Lower lobe of right lung (tissue), 2 donors: ENCODE measurements around the gene ADAM15. TPM values are rescaled to one million over a fixed set of nuclear protein-coding genes. Genes with fewer than 3 reads are reported as not detected.

Experiments used
- ATAC-seq, 2 donors: fragments of 200-7000 bp; cut with Tn5 transposase; one replicate each; pipeline ENCODE4 v1.9.1; 2020 to 2022; ENCODE audit warnings: mild to moderate bottlenecking in 2 of 2, moderate library complexity in 2 of 2
- DNase-seq: peaks from one replicate; pipeline ENCODE4 v3.0.0-alpha.2; 2020
- H3K27ac ChIP-seq: fragments of 200-600 bp; one replicate; pipeline ENCODE4 v1.8.0; 2022
- H3K27me3 ChIP-seq: fragments of 200-600 bp; one replicate; pipeline ENCODE4 v1.8.0; 2022; ENCODE audit warnings: low read depth
- H3K36me3 ChIP-seq: fragments of 200-600 bp; one replicate; pipeline ENCODE4 v1.8.0; 2022; ENCODE audit warnings: mild to moderate bottlenecking
- H3K4me1 ChIP-seq: fragments of 200-600 bp; one replicate; pipeline ENCODE4 v1.8.0; 2022
- H3K4me3 ChIP-seq: fragments of 200-600 bp; one replicate; pipeline ENCODE4 v1.8.0; 2022; ENCODE audit warnings: mild to moderate bottlenecking
- H3K9me3 ChIP-seq: fragments of 200-600 bp; one replicate; pipeline ENCODE4 v1.8.0; 2022
- CTCF ChIP-seq: fragments of 200-600 bp; IDR thresholded peaks from one replicate; pipeline ENCODE4 v1.8.0; 2022; ENCODE audit warnings: antibody characterized with exemption, mild to moderate bottlenecking
- intact Hi-C: fragments of 100-400 bp; cut with DNase I; formaldehyde crosslinking; loops from one replicate; pipeline ENCODE4 v1.11.0; 2022
- total RNA-seq: library from RNA; stranded (reverse); fragmentation: NEBNext Ultra II Directional; extraction: Animal tissue kit (Norgen Biotek cat#: 25700); gene quantifications from one replicate; pipeline ENCODE4 v1.2.1, GENCODE V29; 2021
- donor health status: DM: no; HTN: yes; CAD: no; lungs with severe emphysema.

ADAM15 gene
- total RNA-seq, 1 donor from 2014 or later = 121 TPM

DNA sequence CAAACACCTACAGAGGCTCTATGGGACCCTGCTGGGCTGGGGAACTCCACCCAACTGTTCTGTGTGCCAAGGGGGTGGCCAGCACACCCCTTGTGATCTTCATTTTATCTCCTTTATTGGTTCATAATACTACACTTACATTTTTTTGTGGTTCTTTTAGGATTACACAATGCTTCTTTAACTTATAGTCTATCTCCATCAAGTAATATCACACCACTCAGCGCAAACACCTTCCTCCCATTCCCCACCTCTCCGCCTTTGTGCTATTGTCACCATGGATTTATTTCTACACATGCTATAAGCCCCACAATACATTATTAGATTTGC, 43.5 kb downstream of the ADAM15 start:
- no peaks in the 10 kb centered on the region for H3K9me3 ChIP-seq
- peaks cover 22% of the 10 kb centered on the region for H3K4me1 ChIP-seq
- H3K27ac ChIP-seq = peak overlapping the region; percentile 63
- no peak for DNase-seq
- no peaks in the 10 kb centered on the region for H3K36me3 ChIP-seq
- ATAC-seq = no peak
- no peaks in the 10 kb centered on the region for H3K27me3 ChIP-seq
- H3K4me3 ChIP-seq = no peak overlapping the region
- no peak for TF ChIP-seq CTCF
- intact Hi-C loops = loop anchor here (5.0 kb wide), 1 partner anchor 73 kb away; no protein-coding TSS in a partner anchor

- no peaks in the 10 kb centered on the region for H3K36me3 ChIP-seq
- intact Hi-C loops = no loop called here
- ATAC-seq = no peak
- TF ChIP-seq CTCF = no peak
- DNase-seq = no peak
- H3K4me1 ChIP-seq = peaks cover 17% of the 10 kb centered on the region
- H3K27me3 ChIP-seq = no peaks in the 10 kb centered on the region
- H3K9me3 ChIP-seq = no peaks in the 10 kb centered on the region
- no peak overlapping the region for H3K4me3 ChIP-seq
- H3K27ac ChIP-seq = no peak overlapping the region
Observed at GRCh38 chr1:155099331-155099730, 48.2 kb downstream of the ADAM15 start.

DNA sequence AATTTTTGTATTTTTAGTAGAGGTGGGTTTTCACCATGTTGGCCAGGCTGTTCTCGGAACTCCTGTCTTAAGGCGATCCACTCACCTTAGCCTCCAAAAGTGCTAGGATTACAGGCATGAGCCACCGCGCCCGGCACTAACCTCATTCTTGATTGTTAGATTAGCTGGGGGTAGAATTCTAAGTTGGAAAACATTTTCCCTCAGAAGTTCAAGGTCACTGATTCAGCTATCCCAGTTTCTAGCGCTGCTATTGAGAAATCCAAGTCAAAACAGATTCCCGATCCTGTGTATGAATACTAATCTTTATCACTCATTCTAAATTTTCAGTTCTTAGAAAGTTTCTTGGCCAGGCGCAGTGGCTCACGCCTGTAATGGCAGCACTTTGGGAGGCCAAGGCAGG, 52.2 kb downstream of the ADAM15 start:
- no peak for TF ChIP-seq CTCF
- Histone ChIP-seq H3K4me3 (no peak overlapping the region), H3K36me3 (no peaks in the 10 kb centered on the region), H3K27ac (no peak overlapping the region), H3K27me3 (no peaks in the 10 kb centered on the region), H3K9me3 (no peaks in the 10 kb centered on the region), H3K4me1 (peaks cover 11% of the 10 kb centered on the region)
- intact Hi-C loops = no loop called here
- DNase-seq (no peak), ATAC-seq (no peak)

GRCh38 chr1:155104605-155105534, 53.8 kb downstream of the ADAM15 start:
- ATAC-seq = peak; percentile 47 to 57
- peak overlapping the region; percentile 47 for H3K27ac ChIP-seq
- no peak for DNase-seq
- H3K27me3 ChIP-seq = no peaks in the 10 kb centered on the region
- H3K4me1 ChIP-seq = peaks cover 11% of the 10 kb centered on the region
- no peaks in the 10 kb centered on the region for H3K36me3 ChIP-seq
- intact Hi-C loops = no loop called here
- no peaks in the 10 kb centered on the region for H3K9me3 ChIP-seq
- no peak for TF ChIP-seq CTCF
- H3K4me3 ChIP-seq = no peak overlapping the region

GRCh38 chr1:155105604-155106011, 54.5 kb downstream of the ADAM15 start:
- DNase-seq (peak; percentile 86), ATAC-seq (peak; percentile 95 to 96)
- intact Hi-C loops = no loop called here

More at GRCh38 chr1:155105604-155106011, 54.5 kb downstream of the ADAM15 start:
- no peak for TF ChIP-seq CTCF
- Histone ChIP-seq H3K36me3 (no peaks in the 10 kb centered on the region), H3K4me1 (peaks cover 11% of the 10 kb centered on the region), H3K27me3 (no peaks in the 10 kb centered on the region), H3K4me3 (no peak overlapping the region), H3K27ac (peak overlapping the region; percentile 47), H3K9me3 (no peaks in the 10 kb centered on the region)
